Activated CD4-positive, alpha-beta memory T cell treated with anti-CD3 and anti-CD28 coated beads, Interleukin-2, amount 10 ng/mL, durations not matched to agents 7 days and 5 days (primary cell): ENCODE data around the gene REEP6. TPM values are rescaled to one million over a fixed set of nuclear protein-coding genes. Genes with fewer than 3 reads are reported as not detected.

ENCODE experiments used
- CTCF ChIA-PET: fragments of 350-600 bp; sonication (Branson Sonifier 250); formaldehyde crosslinking; loops from one replicate; lab custom pipeline; 2021; ENCODE audit warnings: antibody characterized with exemption, inconsistent platforms; lab: Charles Lee
- POLR2A ChIA-PET: fragments of 350-600 bp; sonication (Branson Sonifier 250); formaldehyde crosslinking; loops from one replicate; lab custom pipeline; 2021; ENCODE audit warnings: antibody characterized with exemption; lab: Charles Lee
- DNase-seq: peaks from one replicate; pipeline ENCODE4 v3.0.0-alpha.2; 2020
- H3K27ac Mint-ChIP-seq: one replicate; pipeline ENCODE4 v1.8.0; 2021; ENCODE audit warnings: mild to moderate bottlenecking, mixed read lengths
- H3K27me3 Mint-ChIP-seq: one replicate; pipeline ENCODE4 v1.8.0; 2021; ENCODE audit warnings: mixed read lengths
- H3K36me3 Mint-ChIP-seq: one replicate; pipeline ENCODE4 v1.8.0; 2021; ENCODE audit warnings: low read depth, mixed read lengths
- H3K4me1 Mint-ChIP-seq: one replicate; pipeline ENCODE4 v1.8.0; 2021; ENCODE audit warnings: mixed read lengths
- H3K4me3 Mint-ChIP-seq: one replicate; pipeline ENCODE4 v1.8.0; 2021; ENCODE audit warnings: mild to moderate bottlenecking, mixed read lengths
- H3K9me3 Mint-ChIP-seq: one replicate; pipeline ENCODE4 v1.8.0; 2021; ENCODE audit warnings: mixed read lengths
- total RNA-seq, 2 experiments: library from RNA; stranded (reverse); gene quantifications; one replicate each; pipeline ENCODE4 v1.2.3, GENCODE V29; 2021

Gene REEP6
- total RNA-seq, 2 experiments from 2014 or later: 1.1 to 1.6 TPM

DNA sequence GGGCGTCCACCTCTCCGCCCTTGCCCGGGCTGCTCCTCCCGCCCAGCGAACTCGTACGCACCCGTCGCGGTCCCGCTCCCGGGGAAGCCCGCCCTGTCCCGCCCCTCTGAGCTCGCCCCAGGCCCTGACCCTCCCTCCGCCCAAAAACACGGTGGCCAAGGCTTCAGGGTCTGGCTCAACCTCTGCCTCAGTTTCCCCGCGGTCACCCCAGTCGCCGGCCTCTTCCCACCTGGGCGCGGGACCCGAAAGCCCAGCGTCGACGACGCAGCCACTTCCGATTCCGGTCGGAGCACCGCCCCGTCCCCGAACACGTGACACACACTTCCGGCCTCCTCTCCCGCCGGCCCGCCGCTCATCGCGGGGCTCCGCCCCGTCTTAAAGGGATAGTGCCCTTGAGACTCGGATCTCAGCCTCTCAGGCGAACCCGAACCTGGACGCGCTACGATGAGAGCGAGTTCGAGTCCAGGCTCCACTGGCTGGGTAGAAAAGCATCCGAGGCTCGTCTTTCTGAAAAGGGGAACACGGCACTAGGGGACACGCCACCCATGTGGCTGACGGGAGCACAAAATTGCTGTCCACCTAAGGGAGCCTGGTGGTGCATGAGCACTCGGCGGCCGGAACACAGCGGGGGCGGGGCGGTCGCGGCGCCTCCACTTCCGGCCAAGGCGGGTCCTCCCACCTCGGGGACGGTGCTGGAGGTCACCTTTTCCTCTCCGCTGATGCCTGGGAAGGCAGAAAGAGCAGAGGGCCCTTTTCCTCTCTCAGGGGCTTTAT lies 11.9 kb upstream of the REEP6 start, which contains the start of gene C19orf25:
C19orf25 (minus strand) TSS at position 282 of the 774 bp plus-strand sequence. CDS start 312 bp downstream, outside the sequence.
- H3K4me1 Mint-ChIP-seq: peaks cover 20% of the 10 kb centered on the region
- ChIA-PET POLR2A (interaction anchor here (2.1 kb wide), 1 partner anchor 10 kb away, joined by 6 read pairs; no protein-coding TSS in a partner anchor), CTCF (no interaction called here)
- DNase-seq: peak; percentile 95
- peak within 1 kb of the TSS; percentile 87 for H3K27ac Mint-ChIP-seq
- no peaks in the 10 kb centered on the region for H3K9me3 Mint-ChIP-seq
- no peaks in the 10 kb centered on the region for H3K27me3 Mint-ChIP-seq
- H3K36me3 Mint-ChIP-seq: peaks cover 11% of the 10 kb centered on the region
- peak within 1 kb of the TSS; percentile 100 for H3K4me3 Mint-ChIP-seq

DNA sequence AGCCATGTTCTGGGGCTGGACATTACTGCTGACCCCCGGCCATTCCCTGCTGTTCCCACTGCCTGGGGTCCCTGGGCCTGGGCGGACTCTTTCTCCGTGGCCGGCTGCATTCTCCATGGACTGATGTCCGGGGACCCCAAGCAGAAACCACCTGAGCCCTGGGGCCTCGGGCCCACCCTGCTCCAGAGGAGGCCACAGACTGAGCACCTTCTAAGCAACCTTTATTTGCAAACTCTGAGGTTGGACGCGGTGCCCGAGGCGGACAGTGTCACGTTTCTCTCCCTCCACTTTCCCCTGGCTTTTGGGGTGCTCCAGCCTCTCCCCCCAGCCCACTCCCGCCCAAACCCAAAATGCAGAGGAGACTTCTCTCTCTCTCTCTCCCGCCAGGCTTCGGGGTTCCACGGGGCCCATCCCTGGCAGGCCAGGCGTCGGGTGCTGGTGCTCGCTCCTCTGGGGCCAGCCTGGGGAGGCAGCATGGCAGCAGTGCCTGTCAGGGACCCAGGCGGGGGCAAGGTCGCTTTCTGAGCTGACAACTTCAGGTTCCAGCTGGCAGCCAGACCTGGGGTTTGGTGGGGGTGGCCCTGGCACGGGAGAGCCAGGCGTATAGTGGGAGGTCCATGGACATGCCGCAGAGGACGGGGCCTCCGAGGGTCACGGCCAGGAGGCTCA lies 9.6 kb upstream of the REEP6 start:
- Mint-ChIP-seq H3K9me3 (no peaks in the 10 kb centered on the region), H3K36me3 (peaks cover 8% of the 10 kb centered on the region), H3K4me1 (peaks cover 20% of the 10 kb centered on the region), H3K27ac (no peak overlapping the region), H3K4me3 (no peak overlapping the region), H3K27me3 (no peaks in the 10 kb centered on the region)
- ChIA-PET POLR2A (no interaction called here), CTCF (no interaction called here)
- no peak for DNase-seq

DNA sequence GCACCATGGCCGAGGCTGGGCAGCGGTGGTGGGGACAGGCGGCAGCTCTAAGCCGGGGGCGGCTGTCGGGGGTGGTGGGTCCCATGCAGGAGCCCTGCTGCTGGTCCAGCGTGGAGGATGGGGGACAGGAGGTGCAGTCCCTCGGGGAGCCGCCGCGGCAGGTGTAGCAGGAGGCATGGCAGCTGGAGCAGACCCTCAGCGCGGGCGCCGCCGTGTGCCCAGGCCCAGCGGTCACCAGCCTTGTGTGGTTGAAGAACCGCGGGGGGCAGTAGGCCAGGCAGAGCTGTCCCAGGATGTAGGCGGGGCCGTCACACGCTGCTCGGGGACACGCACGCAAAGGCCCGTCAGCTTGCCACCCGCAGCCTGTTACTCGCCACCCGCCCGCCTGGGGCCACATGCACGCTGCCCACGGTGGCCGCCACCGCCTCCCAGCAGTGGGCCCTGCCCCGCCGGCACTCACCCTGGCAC lies 9.1 kb upstream of the REEP6 start:
- no peaks in the 10 kb centered on the region for H3K27me3 Mint-ChIP-seq
- POLR2A ChIA-PET: no interaction called here
- peaks cover 20% of the 10 kb centered on the region for H3K4me1 Mint-ChIP-seq
- peaks cover 8% of the 10 kb centered on the region for H3K36me3 Mint-ChIP-seq
- no peaks in the 10 kb centered on the region for H3K9me3 Mint-ChIP-seq
- H3K27ac Mint-ChIP-seq: no peak overlapping the region
- no peak for DNase-seq
- H3K4me3 Mint-ChIP-seq: no peak overlapping the region
- CTCF ChIA-PET: no interaction called here

DNA sequence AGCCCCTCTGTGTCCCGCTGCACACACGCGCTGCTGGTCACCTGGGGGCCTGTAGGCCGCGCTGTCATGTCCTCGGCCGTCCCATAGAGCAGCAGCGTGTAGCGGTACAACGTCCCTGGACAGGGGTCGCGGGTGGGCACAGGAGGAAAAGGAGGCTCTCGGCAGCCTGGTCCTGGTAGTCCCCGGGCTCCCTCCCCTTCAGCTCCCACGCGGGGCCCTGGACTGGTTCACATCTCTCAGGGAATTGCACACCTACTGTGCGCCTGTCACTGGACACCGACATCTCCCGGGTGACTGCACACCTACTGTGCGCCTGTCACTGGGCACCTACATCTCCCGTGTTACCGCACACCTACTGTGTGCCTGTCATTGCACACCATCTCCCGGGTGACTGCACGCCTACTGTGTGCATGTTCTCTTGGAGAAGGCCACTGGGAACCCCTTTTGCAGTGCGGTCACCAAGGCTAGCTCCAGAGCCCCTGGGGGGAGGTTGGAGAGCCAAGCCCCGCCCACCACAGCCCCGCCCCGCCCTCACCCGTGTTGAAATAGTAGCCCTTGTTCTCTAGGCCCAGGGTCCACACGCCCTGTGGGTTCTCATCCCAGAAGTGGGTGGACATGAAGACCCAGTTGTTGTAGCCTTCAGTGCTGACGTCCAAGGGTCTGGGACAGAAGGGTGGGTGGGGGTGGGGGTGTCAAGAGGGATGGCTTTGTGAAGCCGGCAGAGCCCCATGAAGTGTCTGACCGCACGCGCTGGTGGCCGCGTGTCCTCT lies 8.4 kb upstream of the REEP6 start:
- no peak for DNase-seq
- Mint-ChIP-seq H3K9me3 (no peaks in the 10 kb centered on the region), H3K4me1 (peaks cover 14% of the 10 kb centered on the region), H3K36me3 (peaks cover 3% of the 10 kb centered on the region), H3K27ac (no peak overlapping the region), H3K27me3 (no peaks in the 10 kb centered on the region), H3K4me3 (no peak overlapping the region)
- ChIA-PET POLR2A (no interaction called here), CTCF (no interaction called here)

DNA sequence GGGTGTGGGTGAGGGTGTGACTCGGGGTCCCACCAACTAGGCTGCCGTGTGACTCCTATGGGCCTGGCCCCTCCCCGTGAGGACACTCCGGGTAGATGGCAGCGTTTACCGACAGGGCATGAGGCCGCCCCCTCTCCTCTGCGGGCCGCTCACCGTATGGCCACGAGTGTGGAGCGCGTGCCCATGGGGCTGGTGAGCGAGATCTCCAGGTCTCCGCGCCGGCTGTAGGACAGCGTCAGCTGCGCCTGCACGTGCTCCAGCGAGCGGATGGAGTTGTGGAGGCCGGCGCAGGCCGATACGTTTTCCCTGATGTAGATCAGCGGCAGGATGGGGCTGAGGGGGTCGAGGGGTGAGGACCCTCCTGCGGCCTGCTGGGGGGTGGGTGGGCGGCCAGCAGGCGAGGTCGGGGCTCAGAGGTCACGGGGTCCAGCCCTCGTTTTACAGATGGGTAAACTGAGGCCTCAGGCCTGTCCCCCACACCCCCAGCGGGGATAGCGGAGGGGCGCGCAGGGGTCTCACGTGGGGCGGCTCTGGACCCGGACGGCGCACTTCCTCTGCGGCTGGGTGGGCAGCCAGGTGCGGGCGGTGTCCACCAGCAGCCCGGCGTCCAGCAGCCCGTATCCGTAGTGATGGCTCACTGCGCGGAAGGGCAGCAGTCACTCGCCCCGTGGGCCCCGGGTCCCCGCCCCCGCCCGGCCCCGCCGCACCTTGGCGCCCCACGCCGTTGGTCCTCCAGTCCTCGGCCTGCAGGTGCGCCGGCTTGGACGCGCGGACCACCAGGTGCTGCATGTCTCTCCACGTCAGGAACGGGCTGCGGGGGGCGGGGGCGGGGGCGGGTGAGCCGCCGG lies 7.6 kb upstream of the REEP6 start:
- peaks cover 3% of the 10 kb centered on the region for H3K36me3 Mint-ChIP-seq

DNA sequence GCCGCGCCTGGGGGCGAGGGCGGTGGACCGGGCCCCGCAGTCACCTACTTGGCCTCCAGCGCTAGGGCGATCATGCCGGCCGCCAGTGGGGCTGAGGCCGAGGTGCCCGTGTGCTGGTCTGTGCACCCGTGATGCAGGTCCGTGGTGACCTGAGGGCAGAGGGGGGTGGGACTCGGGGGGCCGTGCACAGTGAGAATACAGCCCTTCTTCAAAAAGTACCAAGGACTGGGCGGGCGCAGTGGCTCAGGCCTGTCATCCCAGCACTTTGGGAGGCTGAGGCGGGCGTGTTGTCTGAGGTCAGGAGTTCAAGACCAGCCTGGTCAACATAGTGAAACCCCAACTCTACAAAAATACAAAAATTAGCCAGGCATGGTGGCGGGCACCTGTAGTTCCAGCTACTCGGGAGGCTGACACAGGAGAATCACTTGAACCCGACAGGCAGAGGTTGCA lies 7.0 kb upstream of the REEP6 start:
- peaks cover 2% of the 10 kb centered on the region for H3K36me3 Mint-ChIP-seq
- no peaks in the 10 kb centered on the region for H3K9me3 Mint-ChIP-seq
- H3K27me3 Mint-ChIP-seq: no peaks in the 10 kb centered on the region
- CTCF ChIA-PET: no interaction called here
- no peak overlapping the region for H3K4me3 Mint-ChIP-seq
- no peak overlapping the region for H3K27ac Mint-ChIP-seq
- peaks cover 7% of the 10 kb centered on the region for H3K4me1 Mint-ChIP-seq
- POLR2A ChIA-PET: no interaction called here
- DNase-seq: no peak

More for the DNA sequence above, 7.6 kb upstream of the REEP6 start:
- Mint-ChIP-seq H3K4me1 (peaks cover 8% of the 10 kb centered on the region), H3K27ac (no peak overlapping the region), H3K4me3 (no peak overlapping the region), H3K27me3 (no peaks in the 10 kb centered on the region), H3K9me3 (no peaks in the 10 kb centered on the region)
- ChIA-PET CTCF (no interaction called here), POLR2A (no interaction called here)
- no peak for DNase-seq

DNA sequence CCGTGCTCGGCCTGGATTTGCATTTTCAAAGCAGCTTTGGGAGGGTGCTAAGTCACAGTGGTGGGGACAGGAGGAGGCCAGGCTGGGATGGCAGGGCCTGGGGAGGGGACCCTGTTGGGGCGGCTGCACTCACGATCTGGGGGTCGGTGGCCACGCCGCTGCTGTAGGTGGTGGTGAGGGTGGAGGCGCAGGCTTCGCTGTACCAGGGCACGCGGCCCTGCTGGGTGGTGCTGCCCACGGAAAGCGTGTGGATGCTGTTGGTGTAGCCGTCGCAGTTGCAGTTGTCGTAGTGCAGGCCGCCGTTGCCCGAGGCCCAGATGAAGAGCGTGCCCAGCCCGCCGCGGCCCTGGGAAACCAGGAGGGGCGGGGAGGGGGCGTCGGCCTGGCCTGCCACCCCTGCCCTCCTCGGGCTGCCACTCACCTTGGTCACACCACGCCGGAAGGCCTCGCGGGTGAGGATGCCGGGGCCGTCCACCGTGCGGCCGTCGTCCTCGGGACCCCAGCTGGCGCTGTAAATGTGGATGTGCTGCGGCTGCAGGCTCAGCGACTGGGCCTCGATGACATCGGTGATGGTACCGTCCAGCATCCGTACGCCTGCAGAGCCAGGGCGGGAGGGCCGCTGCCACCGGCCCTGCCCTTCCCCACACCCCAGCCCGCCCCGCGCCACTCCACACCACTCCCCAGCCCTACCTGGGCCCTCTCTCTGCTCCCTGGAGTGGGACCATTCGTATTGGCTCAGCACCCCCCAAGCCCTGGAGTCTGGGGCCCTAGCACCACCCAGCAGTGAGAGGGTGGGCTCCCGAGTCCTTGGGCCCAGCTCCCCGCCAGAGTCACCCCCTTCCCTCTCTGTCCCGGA lies 4.0 kb upstream of the REEP6 start:
- no peak for DNase-seq
- peaks cover 13% of the 10 kb centered on the region for H3K4me1 Mint-ChIP-seq
- peaks cover 4% of the 10 kb centered on the region for H3K27me3 Mint-ChIP-seq
- no peak overlapping the region for H3K27ac Mint-ChIP-seq
- H3K36me3 Mint-ChIP-seq: no peaks in the 10 kb centered on the region
- CTCF ChIA-PET: no interaction called here
- no peak overlapping the region for H3K4me3 Mint-ChIP-seq
- POLR2A ChIA-PET: no interaction called here
- no peaks in the 10 kb centered on the region for H3K9me3 Mint-ChIP-seq

DNA sequence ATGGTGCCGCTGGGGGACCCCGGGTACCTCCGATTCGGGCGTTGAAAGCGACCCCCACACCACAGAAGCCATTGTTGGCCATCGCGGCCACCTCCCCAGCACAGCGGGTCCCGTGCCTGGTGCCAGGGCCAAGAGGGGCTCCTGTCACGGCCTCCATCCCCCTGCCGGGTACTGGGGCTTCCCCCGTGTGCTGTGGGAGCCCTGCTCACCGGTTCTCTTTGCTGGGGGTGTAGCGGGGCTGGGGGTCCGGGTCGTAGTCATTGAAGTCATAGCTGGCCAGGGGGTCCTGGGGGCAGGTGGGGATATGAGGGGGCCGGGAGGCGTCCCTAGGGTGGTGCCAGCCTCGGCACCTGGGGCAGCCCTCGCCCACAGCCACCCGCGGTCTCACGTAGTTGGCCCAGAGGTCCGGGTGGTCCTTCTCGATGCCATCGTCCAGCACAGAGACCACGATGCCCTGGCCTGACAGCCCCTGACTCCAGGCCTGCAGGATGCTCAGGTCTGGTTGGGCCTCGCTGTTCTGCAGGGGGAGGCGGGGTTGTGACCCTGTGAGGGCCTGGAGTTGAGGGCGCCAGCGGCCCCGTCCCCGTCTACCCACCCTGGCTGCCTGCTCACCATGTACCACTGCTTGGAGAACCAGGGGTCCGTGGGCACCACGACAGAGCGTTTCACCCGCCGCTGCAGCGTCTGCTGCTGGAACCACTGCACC lies 3.3 kb upstream of the REEP6 start:
- H3K4me3 Mint-ChIP-seq: no peak overlapping the region
- H3K27ac Mint-ChIP-seq: no peak overlapping the region
- CTCF ChIA-PET: no interaction called here
- POLR2A ChIA-PET: no interaction called here
- H3K36me3 Mint-ChIP-seq: no peaks in the 10 kb centered on the region
- DNase-seq: no peak
- peaks cover 15% of the 10 kb centered on the region for H3K4me1 Mint-ChIP-seq
- H3K27me3 Mint-ChIP-seq: peaks cover 9% of the 10 kb centered on the region
- H3K9me3 Mint-ChIP-seq: no peaks in the 10 kb centered on the region

DNA sequence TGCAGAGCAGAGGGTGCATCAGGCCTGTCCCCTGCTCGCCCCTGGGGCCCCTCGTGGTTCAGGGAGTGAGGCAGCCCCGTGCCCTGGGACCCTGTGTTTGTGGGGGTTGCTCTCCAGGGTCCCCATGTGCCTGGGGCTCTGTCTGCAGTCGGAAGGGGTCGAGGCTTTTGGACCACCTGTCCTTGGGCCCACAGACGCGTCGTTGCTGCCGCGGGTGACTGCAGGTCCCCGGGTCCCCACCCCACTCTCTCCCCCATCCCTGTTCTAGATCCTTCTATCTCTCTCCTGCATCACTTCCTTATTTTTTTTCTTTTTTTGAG lies 2.7 kb upstream of the REEP6 start:
- Mint-ChIP-seq H3K9me3 (no peaks in the 10 kb centered on the region), H3K4me3 (no peak overlapping the region), H3K4me1 (peaks cover 15% of the 10 kb centered on the region), H3K36me3 (no peaks in the 10 kb centered on the region), H3K27me3 (peaks cover 11% of the 10 kb centered on the region), H3K27ac (no peak overlapping the region)
- ChIA-PET POLR2A (no interaction called here), CTCF (no interaction called here)
- DNase-seq: no peak

DNA sequence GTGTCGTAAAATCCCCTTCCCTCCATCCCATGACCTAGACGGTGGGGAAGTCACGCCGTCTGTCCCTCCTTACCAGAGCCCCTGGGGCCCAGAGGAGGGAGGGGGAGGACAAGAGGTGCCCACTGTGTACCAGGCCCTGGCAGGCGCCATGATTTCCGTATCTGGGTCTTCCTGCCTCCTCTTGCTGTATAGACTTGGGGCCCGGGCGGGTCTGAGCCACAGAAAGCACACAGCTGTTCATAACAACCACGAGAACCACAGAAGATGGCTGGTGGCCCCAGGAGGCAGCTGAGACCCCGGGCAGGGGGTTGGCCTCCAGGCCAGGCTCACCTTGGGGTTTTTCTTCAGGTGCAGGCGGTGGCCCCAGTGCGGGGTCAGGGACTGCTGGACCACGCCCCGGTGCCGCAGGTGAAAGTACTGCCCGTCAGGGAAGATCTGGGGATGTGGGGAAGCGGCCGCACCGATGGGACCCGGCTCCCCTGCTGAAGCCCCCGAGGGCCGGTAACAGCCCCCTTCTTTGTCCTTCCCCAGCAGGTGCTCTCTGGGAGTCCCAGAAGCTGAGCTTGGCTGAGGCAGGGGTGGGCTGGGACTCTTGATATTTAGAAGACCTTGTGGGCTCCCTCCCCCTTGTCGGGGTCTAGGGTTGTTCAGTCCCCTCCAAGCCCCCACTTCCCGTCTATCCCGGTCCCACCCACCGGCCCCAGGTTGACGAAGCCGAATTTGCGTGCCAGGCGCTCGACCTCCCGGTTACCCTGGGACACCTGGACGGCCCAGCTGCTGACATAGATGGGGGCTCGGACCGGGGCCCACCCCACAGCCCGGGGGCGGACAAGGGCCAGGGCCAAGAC lies 1.3 kb upstream of the REEP6 start:
- no peak for DNase-seq
- Mint-ChIP-seq H3K27me3 (peaks cover 11% of the 10 kb centered on the region), H3K36me3 (no peaks in the 10 kb centered on the region), H3K9me3 (no peaks in the 10 kb centered on the region), H3K4me1 (peaks cover 15% of the 10 kb centered on the region), H3K27ac (no peak overlapping the region), H3K4me3 (peak overlapping the region; percentile 46)
- CTCF ChIA-PET: interaction anchor here (0.6 kb wide), 1 partner anchor 349 kb away, joined by 3 read pairs; no protein-coding TSS in a partner anchor
- POLR2A ChIA-PET: interaction anchor here (1.7 kb wide), 1 partner anchor 18 kb away, joined by 4 read pairs; no protein-coding TSS in a partner anchor
